WTC11 (cell line): ENCODE data around the gene OR51T1.

Experiments
- ESRRA ChIP-seq: sonication (generic); formaldehyde crosslinking; IDR thresholded peaks from 2 replicates; pipeline ENCODE4 v1.8.1; 2022; ENCODE audit warnings: mild to moderate bottlenecking, missing genetic modification reagents, borderline replicate concordance
- MYBL2 ChIP-seq: sonication (generic); formaldehyde crosslinking; IDR thresholded peaks from 2 replicates; pipeline ENCODE4 v1.8.1; 2023; ENCODE audit warnings: mild to moderate bottlenecking, moderate library complexity, missing genetic modification reagents
- NFE2L1 ChIP-seq: sonication (generic); formaldehyde crosslinking; IDR thresholded peaks from 2 replicates; pipeline ENCODE4 v1.8.1; 2023; ENCODE audit warnings: missing genetic modification reagents
- PRRX2 ChIP-seq: fragments of 250-450 bp; sonication (Bioruptor Pico); IDR thresholded peaks from 2 replicates; pipeline ENCODE4 v1.8.0; 2021; ENCODE audit warnings: mild to moderate bottlenecking
- SP1 ChIP-seq: sonication (generic); formaldehyde crosslinking; conservative IDR thresholded peaks from 2 replicates; pipeline ENCODE4 v1.8.1; 2022; ENCODE audit warnings: missing genetic modification reagents
- ZNF423 ChIP-seq: fragments of 250-450 bp; sonication (Bioruptor Pico); IDR thresholded peaks from 2 replicates; pipeline ENCODE4 v2.1.2; 2022; ENCODE audit warnings: mild to moderate bottlenecking, moderate library complexity
- TF ChIP-seq, protein P1 (sequence below): fragments of 200-600 bp; IDR thresholded peaks from 2 replicates; pipeline ENCODE4 v1.8.0; 2022; ENCODE audit warnings: antibody characterized with exemption
- TF ChIP-seq, protein P2 (sequence below): sonication (generic); formaldehyde crosslinking; IDR thresholded peaks from 2 replicates; pipeline ENCODE4 v1.8.0; 2022; ENCODE audit warnings: mild to moderate bottlenecking, missing genetic modification reagents
- TF ChIP-seq, protein P3 (sequence below): sonication (generic); formaldehyde crosslinking; IDR thresholded peaks from 2 replicates; pipeline ENCODE4 v1.8.1; 2023; ENCODE audit warnings: mild to moderate bottlenecking, missing genetic modification reagents, moderate library complexity
- TF ChIP-seq, protein P4 (sequence below): sonication (generic); formaldehyde crosslinking; IDR thresholded peaks from 2 replicates; pipeline ENCODE4 v1.8.1; 2022; ENCODE audit warnings: low read depth, mild to moderate bottlenecking, moderate library complexity, missing genetic modification reagents, borderline replicate concordance
- TF ChIP-seq, protein P5 (sequence below): sonication (generic); formaldehyde crosslinking; IDR thresholded peaks from 2 replicates; pipeline ENCODE4 v1.8.1; 2023; ENCODE audit warnings: mild to moderate bottlenecking, missing genetic modification reagents, borderline replicate concordance

DNA sequence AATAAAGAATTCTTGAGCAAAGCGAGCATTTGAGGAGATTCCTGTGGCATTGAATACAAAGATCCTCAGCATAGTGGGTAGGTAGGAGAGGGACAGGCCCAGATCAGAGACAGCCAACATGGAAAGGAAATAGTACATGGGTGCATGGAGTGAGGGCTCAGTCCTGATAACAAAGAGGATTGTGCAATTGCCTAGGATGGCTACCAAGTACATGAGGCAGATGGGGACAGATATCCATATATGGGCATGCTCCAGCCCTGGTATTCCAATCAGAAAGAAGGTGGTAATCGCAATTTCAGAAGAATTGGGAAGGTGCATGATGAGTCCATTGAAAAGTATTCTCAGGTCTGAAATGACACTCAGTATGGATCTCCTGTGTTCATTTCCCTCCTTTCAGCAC lies 8.6 kb downstream of the OR51T1 start:
- TF ChIP-seq, protein P1, sequence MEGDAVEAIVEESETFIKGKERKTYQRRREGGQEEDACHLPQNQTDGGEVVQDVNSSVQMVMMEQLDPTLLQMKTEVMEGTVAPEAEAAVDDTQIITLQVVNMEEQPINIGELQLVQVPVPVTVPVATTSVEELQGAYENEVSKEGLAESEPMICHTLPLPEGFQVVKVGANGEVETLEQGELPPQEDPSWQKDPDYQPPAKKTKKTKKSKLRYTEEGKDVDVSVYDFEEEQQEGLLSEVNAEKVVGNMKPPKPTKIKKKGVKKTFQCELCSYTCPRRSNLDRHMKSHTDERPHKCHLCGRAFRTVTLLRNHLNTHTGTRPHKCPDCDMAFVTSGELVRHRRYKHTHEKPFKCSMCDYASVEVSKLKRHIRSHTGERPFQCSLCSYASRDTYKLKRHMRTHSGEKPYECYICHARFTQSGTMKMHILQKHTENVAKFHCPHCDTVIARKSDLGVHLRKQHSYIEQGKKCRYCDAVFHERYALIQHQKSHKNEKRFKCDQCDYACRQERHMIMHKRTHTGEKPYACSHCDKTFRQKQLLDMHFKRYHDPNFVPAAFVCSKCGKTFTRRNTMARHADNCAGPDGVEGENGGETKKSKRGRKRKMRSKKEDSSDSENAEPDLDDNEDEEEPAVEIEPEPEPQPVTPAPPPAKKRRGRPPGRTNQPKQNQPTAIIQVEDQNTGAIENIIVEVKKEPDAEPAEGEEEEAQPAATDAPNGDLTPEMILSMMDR: no peak
- TF ChIP-seq, protein P2, sequence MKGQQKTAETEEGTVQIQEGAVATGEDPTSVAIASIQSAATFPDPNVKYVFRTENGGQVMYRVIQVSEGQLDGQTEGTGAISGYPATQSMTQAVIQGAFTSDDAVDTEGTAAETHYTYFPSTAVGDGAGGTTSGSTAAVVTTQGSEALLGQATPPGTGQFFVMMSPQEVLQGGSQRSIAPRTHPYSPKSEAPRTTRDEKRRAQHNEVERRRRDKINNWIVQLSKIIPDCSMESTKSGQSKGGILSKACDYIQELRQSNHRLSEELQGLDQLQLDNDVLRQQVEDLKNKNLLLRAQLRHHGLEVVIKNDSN (CRISPR knock-in tag): no peak
- TF ChIP-seq, protein P3, sequence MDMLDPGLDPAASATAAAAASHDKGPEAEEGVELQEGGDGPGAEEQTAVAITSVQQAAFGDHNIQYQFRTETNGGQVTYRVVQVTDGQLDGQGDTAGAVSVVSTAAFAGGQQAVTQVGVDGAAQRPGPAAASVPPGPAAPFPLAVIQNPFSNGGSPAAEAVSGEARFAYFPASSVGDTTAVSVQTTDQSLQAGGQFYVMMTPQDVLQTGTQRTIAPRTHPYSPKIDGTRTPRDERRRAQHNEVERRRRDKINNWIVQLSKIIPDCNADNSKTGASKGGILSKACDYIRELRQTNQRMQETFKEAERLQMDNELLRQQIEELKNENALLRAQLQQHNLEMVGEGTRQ (CRISPR knock-in tag): no peak
- TF ChIP-seq PRRX2 (CRISPR knock-in tag) (no peak), ESRRA (CRISPR knock-in tag) (no peak), SP1 (CRISPR knock-in tag) (no peak), NFE2L1 (CRISPR knock-in tag) (no peak), MYBL2 (CRISPR knock-in tag) (no peak), ZNF423 (no peak)
- TF ChIP-seq, protein P4, sequence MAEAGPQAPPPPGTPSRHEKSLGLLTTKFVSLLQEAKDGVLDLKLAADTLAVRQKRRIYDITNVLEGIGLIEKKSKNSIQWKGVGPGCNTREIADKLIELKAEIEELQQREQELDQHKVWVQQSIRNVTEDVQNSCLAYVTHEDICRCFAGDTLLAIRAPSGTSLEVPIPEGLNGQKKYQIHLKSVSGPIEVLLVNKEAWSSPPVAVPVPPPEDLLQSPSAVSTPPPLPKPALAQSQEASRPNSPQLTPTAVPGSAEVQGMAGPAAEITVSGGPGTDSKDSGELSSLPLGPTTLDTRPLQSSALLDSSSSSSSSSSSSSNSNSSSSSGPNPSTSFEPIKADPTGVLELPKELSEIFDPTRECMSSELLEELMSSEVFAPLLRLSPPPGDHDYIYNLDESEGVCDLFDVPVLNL: no peak
- TF ChIP-seq, protein P5, sequence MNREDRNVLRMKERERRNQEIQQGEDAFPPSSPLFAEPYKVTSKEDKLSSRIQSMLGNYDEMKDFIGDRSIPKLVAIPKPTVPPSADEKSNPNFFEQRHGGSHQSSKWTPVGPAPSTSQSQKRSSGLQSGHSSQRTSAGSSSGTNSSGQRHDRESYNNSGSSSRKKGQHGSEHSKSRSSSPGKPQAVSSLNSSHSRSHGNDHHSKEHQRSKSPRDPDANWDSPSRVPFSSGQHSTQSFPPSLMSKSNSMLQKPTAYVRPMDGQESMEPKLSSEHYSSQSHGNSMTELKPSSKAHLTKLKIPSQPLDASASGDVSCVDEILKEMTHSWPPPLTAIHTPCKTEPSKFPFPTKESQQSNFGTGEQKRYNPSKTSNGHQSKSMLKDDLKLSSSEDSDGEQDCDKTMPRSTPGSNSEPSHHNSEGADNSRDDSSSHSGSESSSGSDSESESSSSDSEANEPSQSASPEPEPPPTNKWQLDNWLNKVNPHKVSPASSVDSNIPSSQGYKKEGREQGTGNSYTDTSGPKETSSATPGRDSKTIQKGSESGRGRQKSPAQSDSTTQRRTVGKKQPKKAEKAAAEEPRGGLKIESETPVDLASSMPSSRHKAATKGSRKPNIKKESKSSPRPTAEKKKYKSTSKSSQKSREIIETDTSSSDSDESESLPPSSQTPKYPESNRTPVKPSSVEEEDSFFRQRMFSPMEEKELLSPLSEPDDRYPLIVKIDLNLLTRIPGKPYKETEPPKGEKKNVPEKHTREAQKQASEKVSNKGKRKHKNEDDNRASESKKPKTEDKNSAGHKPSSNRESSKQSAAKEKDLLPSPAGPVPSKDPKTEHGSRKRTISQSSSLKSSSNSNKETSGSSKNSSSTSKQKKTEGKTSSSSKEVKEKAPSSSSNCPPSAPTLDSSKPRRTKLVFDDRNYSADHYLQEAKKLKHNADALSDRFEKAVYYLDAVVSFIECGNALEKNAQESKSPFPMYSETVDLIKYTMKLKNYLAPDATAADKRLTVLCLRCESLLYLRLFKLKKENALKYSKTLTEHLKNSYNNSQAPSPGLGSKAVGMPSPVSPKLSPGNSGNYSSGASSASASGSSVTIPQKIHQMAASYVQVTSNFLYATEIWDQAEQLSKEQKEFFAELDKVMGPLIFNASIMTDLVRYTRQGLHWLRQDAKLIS (CRISPR knock-in tag): no peak
